OCI-LY3 (cell line): ENCODE measurements around the gene ARL6IP6.
"Not testable (repeated sequence)": the region's sequence is repeated elsewhere in the genome, so short reads cannot be mapped to it uniquely, and the experiment has no call there.

Experiments
- H2AFZ ChIP-seq: fragments of 200-600, 300-600 bp; shearing (Covaris generic); 2 replicates; pipeline ENCODE4 v1.6.0; 2014; ENCODE audit warnings: antibody characterized with exemption, low read depth, low read length
- H3K27ac ChIP-seq: fragments of 200-600, 300-600 bp; sonication (generic); 2 replicates; pipeline ENCODE4 v1.5.1; 2014; ENCODE audit warnings: mild to moderate bottlenecking, low read length, moderate library complexity, mixed read lengths
- H3K27me3 ChIP-seq: fragments of 200-600, 300-600 bp; sonication (generic); 2 replicates; pipeline ENCODE4 v1.6.1; 2014; ENCODE audit warnings: low read depth, low read length, mixed read lengths
- H3K36me3 ChIP-seq: fragments of 200-600, 300-600 bp; sonication (generic); replicated peaks from 2 replicates; pipeline ENCODE3; 2014; ENCODE audit warnings: low read depth, low read length, mixed read lengths
- H3K4me1 ChIP-seq: fragments of 300-600, 200-600 bp; sonication (generic); 2 replicates; pipeline ENCODE4 v1.6.1; 2014; ENCODE audit warnings: low read length, mixed read lengths
- H3K4me2 ChIP-seq: fragments of 200-600, 300-600 bp; sonication (generic); 2 replicates; pipeline ENCODE4 v1.6.1; 2014; ENCODE audit warnings: low read length, mixed read lengths
- H3K4me3 ChIP-seq: fragments of 300-600, 200-600 bp; sonication (generic); 2 replicates; pipeline ENCODE4 v1.5.1; 2014; ENCODE audit warnings: antibody characterized with exemption, mild to moderate bottlenecking, low read length, moderate library complexity
- H3K79me2 ChIP-seq: fragments of 300-600, 200-600 bp; shearing (Covaris generic); 2 replicates; pipeline ENCODE4 v1.6.1; 2014; ENCODE audit warnings: mild to moderate bottlenecking, low read length, mixed read lengths
- H3K9ac ChIP-seq: fragments of 300-600, 200-600 bp; shearing (Covaris generic); 2 replicates; pipeline ENCODE4 v1.6.0; 2014; ENCODE audit warnings: mild to moderate bottlenecking, low read length, moderate library complexity
- H3K9me3 ChIP-seq: fragments of 200-600, 300-600 bp; shearing (Covaris generic); 2 replicates; pipeline ENCODE4 v1.6.1; 2014; ENCODE audit warnings: low read length, mixed read lengths; ENCODE audit not compliant: insufficient read depth
- H4K20me1 ChIP-seq: fragments of 200-600, 300-600 bp; sonication (generic); 2 replicates; pipeline ENCODE4 v1.6.1; 2016; ENCODE audit warnings: low read length, mixed read lengths; ENCODE audit not compliant: insufficient read depth
- EZH2phosphoT487 ChIP-seq: fragments of 200-600 bp; shearing (Covaris generic); IDR thresholded peaks from 2 replicates; pipeline ENCODE4 v1.6.1; 2018; ENCODE audit warnings: antibody characterized with exemption, mixed run types, low read depth
- TF ChIP-seq, protein P1 (sequence below): fragments of 200-600, 300-600 bp; sonication (generic); IDR thresholded peaks from 2 replicates; pipeline ENCODE4 v1.5.1; 2014; ENCODE audit warnings: antibody characterized with exemption, low read length, low read depth

The ARL6IP6 gene

DNA sequence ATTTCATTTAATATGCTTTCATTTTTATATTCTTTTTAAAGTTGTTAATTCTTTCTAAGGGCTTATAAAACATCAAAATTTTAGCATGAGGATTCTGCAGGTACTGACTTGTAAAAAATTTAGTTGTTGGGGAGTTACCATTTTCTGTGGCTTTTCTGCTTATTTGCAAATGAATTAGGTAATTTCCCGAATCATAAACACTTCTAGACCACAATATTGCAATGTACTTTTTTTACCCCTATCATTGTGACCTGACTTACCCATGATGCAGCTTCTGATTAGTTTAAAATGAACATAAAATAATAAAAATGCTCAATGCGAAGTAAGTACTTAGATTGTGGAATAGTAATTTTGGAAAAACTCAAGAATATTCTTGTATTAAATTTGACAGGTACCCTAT, 11.4 kb downstream of the ARL6IP6 start:
- Histone ChIP-seq H3K4me3 (no peak overlapping the region), H3K79me2 (peaks cover 16% of the 10 kb centered on the region), H4K20me1 (peaks cover 42% of the 10 kb centered on the region), H2AFZ (no peak overlapping the region), H3K4me1 (peaks cover 19% of the 10 kb centered on the region), H3K9me3 (no peaks in the 10 kb centered on the region), H3K27me3 (no peaks in the 10 kb centered on the region), H3K27ac (no peak overlapping the region), H3K4me2 (peak overlapping the region; percentile 10), H3K36me3 (peaks cover 25% of the 10 kb centered on the region), H3K9ac (no peak overlapping the region)
- TF ChIP-seq, protein P1, sequence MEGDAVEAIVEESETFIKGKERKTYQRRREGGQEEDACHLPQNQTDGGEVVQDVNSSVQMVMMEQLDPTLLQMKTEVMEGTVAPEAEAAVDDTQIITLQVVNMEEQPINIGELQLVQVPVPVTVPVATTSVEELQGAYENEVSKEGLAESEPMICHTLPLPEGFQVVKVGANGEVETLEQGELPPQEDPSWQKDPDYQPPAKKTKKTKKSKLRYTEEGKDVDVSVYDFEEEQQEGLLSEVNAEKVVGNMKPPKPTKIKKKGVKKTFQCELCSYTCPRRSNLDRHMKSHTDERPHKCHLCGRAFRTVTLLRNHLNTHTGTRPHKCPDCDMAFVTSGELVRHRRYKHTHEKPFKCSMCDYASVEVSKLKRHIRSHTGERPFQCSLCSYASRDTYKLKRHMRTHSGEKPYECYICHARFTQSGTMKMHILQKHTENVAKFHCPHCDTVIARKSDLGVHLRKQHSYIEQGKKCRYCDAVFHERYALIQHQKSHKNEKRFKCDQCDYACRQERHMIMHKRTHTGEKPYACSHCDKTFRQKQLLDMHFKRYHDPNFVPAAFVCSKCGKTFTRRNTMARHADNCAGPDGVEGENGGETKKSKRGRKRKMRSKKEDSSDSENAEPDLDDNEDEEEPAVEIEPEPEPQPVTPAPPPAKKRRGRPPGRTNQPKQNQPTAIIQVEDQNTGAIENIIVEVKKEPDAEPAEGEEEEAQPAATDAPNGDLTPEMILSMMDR: no peak

DNA sequence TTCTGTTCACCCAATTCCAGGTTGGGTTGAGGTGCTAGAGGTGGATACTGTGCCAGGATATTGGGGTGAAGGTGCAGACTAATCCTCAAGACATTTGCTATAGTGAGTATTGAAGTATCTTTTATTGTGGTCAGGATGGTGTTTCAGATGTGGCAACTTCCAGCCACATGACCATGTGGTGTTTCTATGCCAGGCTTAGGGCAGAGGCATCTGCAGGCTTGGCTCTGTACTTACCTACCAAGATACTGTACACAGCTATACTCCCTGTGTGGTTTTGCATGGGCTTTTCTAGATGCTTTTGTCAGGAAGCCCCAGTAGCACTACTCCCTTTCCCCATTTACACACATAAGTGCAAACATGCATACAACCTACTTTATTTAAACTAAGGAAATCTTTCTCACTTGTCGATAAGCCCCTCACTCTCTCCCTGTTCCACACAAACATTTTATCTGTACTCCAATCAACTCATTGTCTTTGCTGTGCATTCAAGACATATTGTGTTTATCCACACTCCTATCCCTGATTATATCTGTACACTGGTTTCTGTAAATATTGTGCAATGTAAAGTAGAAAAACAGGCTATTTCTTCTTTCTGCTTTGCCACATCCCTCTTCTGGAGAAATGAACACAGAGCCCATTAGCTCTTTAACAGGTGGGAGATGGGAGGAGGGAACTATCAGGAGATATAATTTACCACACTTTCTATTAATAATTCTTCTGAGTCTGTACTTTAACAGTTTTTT, 12.3 kb downstream of the ARL6IP6 start:
- H3K27me3 ChIP-seq: no peaks in the 10 kb centered on the region
- H3K4me3 ChIP-seq: no peak overlapping the region
- H3K27ac ChIP-seq: no peak overlapping the region
- H3K9ac ChIP-seq: no peak overlapping the region
- H3K36me3 ChIP-seq: peaks cover 27% of the 10 kb centered on the region
- TF ChIP-seq, protein P1: no peak
- H2AFZ ChIP-seq: no peak overlapping the region
- H3K4me1 ChIP-seq: peaks cover 19% of the 10 kb centered on the region
- peaks cover 35% of the 10 kb centered on the region for H4K20me1 ChIP-seq
- H3K4me2 ChIP-seq: peak overlapping the region; percentile 10; the same call in 1 of the 2 replicates
- H3K79me2 ChIP-seq: peaks cover 15% of the 10 kb centered on the region
- H3K9me3 ChIP-seq: no peaks in the 10 kb centered on the region

DNA sequence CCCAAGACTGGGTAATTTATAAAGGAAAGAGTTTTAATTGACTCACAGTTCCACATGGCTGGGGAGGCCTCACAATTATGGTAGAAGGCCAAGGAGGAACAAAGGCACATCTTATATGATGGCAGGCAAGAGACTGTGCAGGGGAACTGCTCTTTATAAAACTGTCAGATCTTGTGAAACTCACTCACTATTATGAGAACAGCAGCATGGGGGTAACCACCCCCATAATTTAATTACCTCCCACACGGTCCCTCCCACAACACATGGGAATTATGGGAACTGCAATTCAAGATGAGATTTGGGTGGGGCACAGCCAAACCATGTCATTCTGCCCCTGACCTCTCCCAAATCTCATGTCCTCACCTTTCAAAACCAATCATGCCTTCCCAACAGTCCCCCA, 19.1 kb downstream of the ARL6IP6 start:
- not testable (repeated sequence) for H3K4me1 ChIP-seq, H4K20me1 ChIP-seq, H3K4me3 ChIP-seq, H3K27ac ChIP-seq, H3K4me2 ChIP-seq, H3K27me3 ChIP-seq, H3K9ac ChIP-seq, H3K9me3 ChIP-seq, H3K79me2 ChIP-seq, H2AFZ ChIP-seq
- peaks cover 21% of the 10 kb centered on the region for H3K36me3 ChIP-seq

DNA sequence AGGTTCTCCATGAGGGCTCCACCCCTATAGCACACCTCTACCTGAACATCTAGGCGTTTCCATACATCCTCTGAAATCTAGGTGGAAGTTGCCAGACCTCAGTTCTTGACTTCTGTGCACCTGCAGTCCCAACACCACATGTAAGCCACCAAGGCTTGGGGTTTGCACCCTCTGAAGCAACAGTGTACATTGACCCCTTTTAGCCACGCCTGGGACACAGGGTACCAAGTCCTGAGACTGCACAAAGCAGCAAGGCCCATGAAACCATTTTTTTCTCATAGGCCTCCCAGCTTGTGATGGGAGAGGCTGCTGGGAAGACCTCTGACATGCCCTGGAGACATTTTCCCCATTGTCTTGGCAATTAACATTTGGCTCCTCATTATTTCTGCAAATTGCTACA, 20.0 kb downstream of the ARL6IP6 start:
- Histone ChIP-seq H3K27ac (no peak overlapping the region), H3K4me1 (no peaks in the 10 kb centered on the region), H4K20me1 (peaks cover 8% of the 10 kb centered on the region; the same call in 1 of the 2 replicates), H3K4me2 (no peak overlapping the region), H3K36me3 (peaks cover 21% of the 10 kb centered on the region), H3K79me2 (peaks cover 5% of the 10 kb centered on the region; the same call in 1 of the 2 replicates), H3K27me3 (no peaks in the 10 kb centered on the region), H3K4me3 (no peak overlapping the region), H3K9ac (no peak overlapping the region), H2AFZ (no peak overlapping the region), H3K9me3 (no peaks in the 10 kb centered on the region)
- TF ChIP-seq EZH2phosphoT487: no peak
- TF ChIP-seq, protein P1: no peak

DNA sequence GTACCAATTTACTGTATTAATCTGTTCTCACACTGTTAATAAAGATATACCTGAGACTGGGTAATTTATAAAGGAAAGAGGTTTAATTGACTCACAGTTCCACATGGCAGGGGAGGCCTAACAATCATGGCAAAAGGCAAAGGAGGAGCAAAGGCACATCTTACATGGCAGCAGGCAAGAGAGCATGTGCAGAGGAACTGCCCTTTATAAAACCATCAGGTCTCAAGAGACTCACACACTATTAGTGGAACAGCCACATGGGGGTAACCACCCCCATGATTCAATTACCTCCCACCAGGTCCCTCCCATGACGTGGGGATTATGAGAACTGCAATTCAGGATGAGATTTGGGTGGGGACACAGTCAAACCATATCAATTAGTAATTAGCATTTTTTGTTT, 21.3 kb downstream of the ARL6IP6 start:
- H3K79me2 ChIP-seq, H3K4me3 ChIP-seq, H3K4me2 ChIP-seq, H3K4me1 ChIP-seq, H3K27me3 ChIP-seq, H2AFZ ChIP-seq, H3K9me3 ChIP-seq, H3K27ac ChIP-seq, H4K20me1 ChIP-seq, H3K9ac ChIP-seq: not testable (repeated sequence)
- peaks cover 21% of the 10 kb centered on the region for H3K36me3 ChIP-seq
